ENCODE data around the gene SNAP47.
A peak's percentile ranks its signal among the peaks of the same experiment; 100 is the strongest.

The SNAP47 gene

DNA sequence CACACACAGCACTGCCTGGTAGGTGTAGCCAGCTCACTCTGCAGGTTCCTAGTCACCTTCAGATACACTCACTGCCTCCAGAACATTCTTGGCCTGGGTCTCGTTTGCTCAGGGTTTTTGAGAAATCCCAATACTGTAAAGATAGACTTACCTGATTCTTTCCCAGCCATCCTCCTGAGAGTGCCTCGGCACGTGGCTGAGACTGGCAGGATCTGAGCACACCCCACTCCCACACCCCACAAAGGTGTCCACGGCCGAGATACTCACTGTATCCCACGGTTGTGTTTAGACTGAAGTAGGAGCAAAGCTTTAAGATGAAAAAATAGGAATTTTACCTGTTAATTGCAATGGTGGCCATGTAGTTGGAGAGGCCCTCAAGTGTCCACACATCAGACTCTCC lies 33.4 kb downstream of the SNAP47 start:
- DNase-seq, result no peak

DNA sequence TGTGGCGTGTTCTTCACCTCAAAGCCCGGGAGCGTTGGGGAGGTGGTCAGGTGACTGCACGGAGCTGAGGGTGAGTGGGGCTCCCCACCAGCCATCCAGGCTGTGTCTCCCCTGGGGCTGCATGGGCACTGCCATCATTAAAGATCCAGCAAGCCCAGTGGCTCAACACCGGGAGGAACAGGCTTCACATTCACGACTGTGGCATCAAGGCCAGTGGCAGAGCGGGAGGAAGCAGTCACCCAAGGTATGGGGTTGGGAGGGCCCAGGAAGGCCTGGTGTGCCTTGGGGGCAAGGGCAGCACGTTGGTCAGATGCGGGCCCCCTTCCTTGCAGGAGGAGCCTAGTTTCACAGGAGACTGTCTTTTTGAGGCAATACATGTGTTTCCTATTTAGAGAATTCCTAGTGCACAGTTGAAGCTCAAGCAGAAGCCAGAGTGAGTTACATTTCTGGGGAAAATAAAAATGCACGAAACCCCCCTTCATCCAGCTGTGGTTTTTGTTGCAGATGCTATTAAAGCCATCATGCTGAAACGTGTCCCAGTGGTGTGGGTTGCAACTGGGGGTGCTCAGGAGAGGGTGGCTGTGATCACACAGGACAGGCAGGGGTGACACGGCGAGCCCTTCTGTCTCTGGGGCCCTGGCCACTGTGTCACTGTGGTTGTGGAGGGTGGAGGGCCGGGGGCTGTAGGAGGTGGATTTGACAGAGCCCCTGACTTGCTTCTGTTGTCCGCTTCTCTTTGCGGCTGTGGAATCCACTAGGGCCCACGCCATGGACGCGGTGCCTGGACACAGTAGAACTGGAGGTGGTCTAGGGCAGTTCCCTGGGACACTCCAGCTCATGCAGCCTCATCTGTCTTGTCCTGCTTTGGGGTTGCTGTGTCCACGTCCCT lies 34.1 kb downstream of the SNAP47 start:
- no peak for DNase-seq

DNA sequence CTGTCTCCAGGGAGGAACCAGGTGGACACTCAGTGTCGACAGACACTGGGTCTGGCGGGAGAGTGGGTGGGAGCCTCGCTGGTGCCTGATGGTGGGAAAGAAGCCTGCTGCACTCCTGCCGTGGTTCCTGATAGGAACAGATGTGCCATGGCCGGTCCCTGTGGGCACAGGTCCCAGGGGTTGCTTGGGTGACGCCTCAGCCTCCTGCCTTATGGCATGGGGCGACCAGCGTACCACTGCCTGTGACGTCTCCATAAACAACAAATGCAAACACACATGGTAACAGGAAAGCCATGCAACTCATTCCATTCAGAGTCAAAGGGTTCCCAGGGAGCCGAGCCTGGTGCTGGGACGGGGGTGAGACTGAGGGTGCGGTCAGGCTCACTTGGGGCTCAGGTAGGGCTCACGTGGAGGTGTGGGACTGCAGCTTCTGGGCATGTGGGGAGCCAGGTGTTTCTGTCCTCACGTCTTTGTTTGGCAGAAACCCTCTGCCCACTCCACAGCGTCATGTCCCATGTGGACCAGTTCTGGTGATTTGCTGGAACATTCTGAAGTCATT lies 34.8 kb downstream of the SNAP47 start:
- DNase-seq, result no peak

DNA sequence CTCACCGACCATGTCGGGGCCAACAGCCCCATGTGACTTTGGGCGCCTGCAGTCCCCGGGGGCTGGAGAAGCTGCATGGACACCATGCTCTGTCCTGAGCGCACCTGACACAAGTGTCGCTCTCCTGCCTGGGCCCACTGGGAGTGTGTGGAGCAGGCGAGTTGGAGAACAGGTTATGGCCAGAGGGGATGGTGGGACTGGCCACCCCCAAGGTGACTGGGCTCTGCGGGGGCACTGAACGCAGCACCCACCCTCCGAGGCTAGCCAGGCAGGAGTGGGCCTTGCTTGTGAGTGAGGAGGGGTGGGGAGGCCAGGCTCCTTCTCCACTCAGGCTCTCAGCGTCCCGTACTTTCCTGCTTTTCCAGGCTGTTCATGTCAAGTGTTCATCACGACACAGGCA lies 35.6 kb downstream of the SNAP47 start:
- no peak for DNase-seq

DNA sequence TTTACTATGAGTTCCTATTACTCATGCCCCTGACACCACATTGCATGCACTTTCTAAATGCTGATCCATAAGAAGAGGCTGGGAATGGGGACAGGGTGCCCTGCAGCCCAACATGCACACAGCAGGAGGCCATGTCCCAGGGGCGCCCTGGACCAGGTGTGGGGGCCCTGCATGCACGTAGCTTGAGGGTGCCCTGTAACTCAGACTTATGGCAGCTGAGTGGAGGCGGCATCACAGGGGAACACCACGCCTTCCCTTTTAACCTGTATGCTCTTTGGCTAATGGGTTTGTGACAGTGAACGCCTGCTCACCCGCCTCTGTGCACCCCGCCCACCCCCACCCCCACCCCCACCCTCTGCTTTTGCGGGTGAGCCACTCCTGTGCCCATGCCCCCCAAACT lies 36.1 kb downstream of the SNAP47 start:
- no peak for DNase-seq

DNA sequence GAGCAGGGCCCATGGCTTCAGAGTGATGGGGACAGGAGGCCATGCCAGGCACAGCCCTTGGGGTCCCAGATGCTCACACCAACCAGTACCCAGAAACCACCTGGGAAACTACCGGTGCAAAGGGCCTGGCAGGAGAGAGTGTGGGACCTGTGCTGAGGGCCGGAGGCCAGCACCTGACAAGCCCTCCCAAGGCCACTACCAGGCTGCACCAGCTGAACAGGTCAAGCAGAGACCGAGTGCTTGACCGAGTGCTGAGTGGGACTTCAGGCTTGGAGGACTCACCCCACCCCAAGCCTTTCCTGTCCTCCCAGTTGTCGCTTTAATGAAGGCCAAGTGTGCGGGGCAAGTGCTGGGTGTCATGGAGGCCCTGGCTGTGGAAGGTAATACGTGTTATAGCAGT lies 36.5 kb downstream of the SNAP47 start:
- DNase-seq, result no peak

DNA sequence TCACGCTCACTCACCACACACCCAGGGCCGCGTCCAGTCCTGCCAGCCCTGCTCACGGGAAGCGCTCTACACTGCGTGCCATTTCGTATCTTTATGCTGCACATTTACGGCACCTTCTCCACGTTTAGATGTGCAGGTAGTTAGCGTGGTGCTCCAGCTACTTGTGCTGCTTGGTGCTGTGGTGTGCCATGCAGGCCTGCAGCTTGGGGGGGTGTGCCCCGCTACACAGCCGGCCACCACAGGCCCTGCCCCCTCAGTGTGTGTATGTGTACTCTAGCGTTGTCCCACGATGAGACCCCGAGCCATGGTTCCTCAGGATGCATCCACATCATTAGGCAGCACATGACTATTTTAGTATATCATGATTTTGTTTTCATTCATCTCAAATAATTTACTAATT lies 38.3 kb downstream of the SNAP47 start:
- DNase-seq, result no peak

DNA sequence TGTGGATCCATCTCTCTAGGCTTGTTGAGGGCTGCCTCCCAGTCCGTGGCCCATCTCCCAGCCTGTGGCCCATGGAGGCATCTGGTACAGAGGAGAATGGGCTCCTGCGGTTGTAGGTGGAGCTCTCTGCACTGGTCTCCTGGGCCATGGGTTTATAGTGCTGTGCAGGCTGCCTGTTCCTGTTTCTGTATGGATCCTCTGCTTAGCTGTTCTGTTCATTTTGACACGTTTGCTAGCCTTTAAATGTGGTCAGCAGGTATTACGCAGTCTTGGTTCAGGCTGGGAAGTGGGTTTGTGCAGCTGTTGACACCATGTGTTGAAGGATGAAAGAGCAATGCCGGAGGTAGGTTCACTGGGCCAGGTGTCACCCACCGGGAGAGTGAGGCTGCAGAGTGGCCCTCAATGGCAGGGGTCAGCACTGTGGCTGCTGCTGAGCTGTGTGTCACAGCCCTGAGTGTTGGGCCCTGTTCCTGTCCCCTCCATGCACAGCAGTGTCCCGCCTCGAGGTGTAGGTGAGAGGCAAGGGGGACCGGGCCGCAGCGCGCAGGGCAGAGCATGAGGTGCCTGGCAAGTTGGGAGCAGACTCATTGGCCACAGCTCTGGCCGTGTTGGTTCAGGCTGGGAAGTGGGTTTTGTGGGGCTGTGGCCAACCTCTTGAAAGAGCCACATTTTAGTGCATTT lies 39.0 kb downstream of the SNAP47 start:
- DNase-seq, result no peak

GRCh38 chr1:227774821-227775661 lies 39.8 kb downstream of the SNAP47 start:
- DNase-seq, result no peak

- no peak for DNase-seq
These were observed 40.6 kb downstream of the SNAP47 start for GRCh38 chr1:227775841-227776240.

DNA sequence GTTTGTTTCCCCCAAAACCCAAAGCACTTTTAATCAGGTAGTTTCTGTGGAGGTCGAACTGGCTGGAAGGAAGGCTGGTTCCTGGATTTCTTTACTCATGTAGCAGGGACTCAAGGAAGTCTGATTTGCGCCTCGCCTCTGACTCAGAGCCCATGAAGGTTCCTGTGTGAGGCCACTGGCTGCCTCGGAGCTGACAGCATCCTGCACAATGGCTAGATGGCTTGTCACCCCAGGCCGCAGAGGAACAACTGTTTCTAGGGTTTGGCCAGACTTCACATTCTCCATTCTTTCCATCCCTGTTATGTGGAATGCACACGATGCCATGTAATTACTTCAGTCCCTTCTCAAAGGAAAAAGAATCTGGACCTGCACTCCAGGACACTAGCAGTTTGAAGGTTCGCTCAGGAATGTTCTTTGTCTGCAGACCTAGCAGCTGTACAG lies 41.1 kb downstream of the SNAP47 start:
- DNase-seq, result no peak

DNA sequence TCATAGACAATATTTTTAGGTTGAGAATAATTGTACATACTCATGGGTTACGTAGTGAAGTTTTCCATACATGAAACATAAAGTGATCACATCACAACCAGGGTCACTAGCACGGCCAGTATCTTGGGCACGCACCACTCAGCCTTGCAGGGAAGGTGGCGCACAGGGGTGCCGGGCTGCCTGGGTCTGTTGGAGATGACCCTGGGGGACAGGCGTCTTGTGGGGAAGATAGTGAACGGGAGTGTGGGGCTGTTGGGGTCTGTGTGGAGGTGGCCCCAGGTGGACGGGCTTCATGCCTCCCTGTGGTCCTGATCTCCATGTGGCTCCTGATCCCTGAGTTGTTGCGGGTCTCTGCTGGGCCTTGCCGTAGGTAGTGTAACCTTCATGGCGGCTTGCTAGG lies 41.9 kb downstream of the SNAP47 start:
- no peak for DNase-seq

GRCh38 chr1:227777646-227778045 lies 42.4 kb downstream of the SNAP47 start:
- DNase-seq, result no peak

DNA sequence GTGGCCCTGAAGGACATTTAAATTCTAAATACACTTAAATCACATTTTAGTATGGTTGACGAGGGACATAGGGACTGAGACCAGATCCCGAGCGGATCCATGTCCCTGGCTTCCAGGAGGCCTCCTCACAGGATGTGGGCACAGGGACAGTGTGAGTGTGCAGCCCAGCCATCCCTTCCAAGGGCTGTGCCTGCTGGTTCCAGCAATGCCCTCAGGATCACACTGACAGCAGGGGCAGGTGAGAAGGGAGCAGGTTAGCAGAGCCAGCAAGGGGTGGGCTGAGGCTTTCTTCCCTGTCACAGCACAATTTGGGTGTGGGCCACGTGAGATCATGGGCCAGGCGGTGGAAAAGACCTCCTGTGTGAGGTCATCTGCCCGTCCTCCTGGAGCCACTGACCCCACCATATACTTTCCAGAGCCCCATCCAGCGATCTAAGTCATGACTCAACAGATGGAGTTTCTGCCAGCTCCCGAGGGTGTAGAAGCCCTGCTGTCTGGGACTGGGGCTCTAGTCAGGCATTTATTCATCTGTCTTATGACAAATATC lies 43.2 kb downstream of the SNAP47 start:
- no peak for DNase-seq

DNA sequence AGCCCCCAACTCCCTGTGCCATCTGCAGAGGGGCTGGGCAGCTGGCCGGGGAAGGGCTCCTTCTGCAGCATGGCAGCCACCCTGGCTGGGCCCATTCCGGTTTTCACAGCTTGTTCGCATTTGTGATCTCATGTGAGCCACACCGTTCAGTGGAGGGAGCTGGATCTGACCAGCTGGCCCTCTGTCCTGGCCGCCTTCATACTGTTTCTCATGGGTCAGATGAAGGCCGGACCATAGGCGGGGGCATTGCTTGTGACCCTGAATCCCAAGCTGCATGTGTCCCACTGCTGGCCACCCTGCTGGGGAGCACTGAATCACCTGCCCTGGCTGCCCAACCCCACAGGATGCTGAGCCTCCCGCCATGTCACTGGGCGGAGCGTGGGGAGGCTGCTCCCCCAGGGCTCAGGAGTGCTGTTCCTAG lies 43.8 kb downstream of the SNAP47 start:
- no peak for DNase-seq

GRCh38 chr1:227779685-227780084 lies 44.5 kb downstream of the SNAP47 start:
- DNase-seq, result no peak

DNA sequence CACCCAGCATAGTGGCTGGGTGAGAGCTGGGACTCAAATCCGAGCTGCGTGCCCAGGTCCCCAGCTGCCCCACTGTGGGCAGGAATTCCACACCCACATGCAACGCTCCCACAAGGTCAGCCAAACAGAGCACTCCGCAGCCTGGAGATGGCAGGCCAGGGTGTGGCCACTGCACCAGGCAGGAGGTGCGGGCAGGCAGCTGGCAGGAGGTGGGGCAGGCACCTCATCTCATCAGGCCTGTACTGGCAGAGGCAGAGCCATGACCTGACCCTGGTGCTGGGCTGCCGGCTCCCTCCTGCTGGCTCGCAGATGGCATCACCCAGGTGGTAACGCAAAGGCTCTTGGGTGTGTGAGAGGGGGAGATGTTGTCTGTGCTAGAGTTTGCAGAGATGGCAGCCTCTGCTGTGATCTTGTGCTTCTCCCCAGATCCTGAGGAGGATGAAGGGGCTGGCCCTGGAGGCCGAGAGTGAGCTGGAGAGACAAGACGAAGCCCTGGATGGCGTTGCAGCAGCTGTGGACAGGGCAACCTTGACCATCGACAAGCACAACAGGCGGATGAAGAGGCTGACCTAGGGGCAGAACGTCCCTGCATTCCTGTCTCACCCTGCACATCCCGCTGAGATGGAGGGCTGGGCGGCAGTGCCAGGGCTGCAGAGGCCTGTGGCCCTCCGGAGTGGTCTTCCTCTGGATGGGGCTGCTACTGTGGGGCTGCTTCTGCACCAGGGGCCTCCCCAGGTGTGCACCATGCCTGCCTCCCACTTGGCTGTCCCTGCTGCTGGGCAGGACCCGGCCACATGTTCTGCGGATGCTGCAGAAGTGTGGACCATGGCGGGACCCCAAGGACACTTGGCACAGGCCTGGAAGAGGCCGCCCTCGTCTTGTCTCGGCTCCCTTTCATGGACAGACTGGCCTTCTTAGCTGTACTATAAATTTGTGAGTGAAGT lies 45.1 kb downstream of the SNAP47 start:
- DNase-seq, result peak in 1 of 14 donors; percentile 73

GRCh38 chr1:227781314-227781930 lies 46.2 kb downstream of the SNAP47 start:
- DNase-seq, result no peak

DNA sequence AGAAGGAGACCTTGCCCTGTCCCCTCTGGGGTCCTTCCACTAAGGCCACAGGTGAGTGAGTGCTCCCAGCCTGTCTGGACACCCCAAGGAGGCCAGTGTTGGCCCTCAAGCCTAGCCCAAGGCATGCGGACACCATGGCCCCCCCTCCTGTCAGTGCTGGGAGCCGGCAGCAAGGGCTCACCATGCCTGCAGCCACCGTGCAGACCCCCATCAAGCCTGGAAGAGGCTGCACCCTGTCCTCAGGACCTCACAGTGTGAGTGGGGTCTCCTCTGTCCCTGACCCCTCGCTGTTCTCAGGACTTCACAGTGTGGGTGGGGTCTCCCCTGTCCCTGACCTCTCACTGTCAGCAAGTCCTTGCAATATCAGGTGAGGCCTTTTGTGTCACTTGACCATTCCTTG lies 47.0 kb downstream of the SNAP47 start:
- no peak for DNase-seq

GRCh38 chr1:227785094-227785804 lies 50.0 kb downstream of the SNAP47 start:
- DNase-seq, result no peak

Measured in C1 segment of cervical spinal cord (tissue), 14 donors.